ENCODE measurements around the gene GPBP1L1. TPM values are rescaled to one million over a fixed set of nuclear protein-coding genes. Genes with fewer than 3 reads are reported as not detected.
"Not testable (repeated sequence)": the region's sequence is repeated elsewhere in the genome, so short reads cannot be mapped to it uniquely, and the experiment has no call there.

Gene GPBP1L1
- total RNA-seq, 1 donor from 2014 or later: 80.7 TPM

DNA sequence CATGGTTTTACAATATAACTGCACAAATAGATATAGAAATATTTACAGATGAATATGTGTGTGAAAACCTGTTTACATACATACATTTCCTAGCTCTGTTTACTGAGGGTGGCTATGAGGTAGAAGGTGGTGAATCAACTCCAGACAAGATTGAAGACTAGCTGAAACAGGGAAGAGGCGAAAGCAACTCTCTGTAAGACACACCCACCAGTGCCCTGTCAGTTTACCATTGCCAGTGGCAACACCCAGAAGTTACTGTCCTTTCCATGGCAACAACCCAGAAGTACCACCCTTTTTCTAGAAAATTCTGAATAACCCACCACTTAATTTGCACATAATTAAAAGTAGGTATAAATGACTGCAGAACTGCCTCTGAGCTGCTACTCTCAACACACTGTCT is 18.3 kb upstream of the GPBP1L1 start:
- Histone ChIP-seq H3K4me1 (no peaks in the 10 kb centered on the region), H3K27ac (replicated peaks) (no peak overlapping the region), H3K36me3 (peaks cover 21% of the 10 kb centered on the region), H3K4me3 (no peak overlapping the region), H3K27me3 (ENCODE audit: low read depth) (no peaks in the 10 kb centered on the region), H3K9me3 (replicated peaks) (peaks cover 3% of the 10 kb centered on the region)
- TF ChIP-seq, protein P1, sequence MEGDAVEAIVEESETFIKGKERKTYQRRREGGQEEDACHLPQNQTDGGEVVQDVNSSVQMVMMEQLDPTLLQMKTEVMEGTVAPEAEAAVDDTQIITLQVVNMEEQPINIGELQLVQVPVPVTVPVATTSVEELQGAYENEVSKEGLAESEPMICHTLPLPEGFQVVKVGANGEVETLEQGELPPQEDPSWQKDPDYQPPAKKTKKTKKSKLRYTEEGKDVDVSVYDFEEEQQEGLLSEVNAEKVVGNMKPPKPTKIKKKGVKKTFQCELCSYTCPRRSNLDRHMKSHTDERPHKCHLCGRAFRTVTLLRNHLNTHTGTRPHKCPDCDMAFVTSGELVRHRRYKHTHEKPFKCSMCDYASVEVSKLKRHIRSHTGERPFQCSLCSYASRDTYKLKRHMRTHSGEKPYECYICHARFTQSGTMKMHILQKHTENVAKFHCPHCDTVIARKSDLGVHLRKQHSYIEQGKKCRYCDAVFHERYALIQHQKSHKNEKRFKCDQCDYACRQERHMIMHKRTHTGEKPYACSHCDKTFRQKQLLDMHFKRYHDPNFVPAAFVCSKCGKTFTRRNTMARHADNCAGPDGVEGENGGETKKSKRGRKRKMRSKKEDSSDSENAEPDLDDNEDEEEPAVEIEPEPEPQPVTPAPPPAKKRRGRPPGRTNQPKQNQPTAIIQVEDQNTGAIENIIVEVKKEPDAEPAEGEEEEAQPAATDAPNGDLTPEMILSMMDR (IDR thresholded peaks at IDR 0.05; ENCODE audit: borderline replicate concordance): no peak
- intact Hi-C loops (cut with micrococcal nuclease): no loop called here
- no peak for DNase-seq

DNA sequence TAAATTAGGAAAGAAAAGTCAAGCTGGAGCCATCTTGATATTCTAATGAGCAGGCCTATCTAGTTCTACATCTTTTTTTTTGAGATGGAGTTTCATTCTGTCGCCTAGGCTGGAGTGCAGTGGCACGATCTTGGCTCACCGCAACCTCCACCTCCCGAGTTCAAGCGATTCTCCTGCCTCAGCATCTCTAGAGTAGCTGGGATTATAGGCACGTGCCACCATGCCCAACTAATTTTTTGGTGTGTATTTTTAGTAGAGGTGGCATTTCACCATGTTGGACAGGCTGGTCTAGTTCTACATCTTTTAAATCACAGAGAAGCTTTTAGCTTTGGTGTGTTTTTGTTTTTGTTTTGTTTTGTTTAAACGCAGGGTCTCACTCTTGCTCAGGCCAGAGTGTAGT is 8.5 kb upstream of the GPBP1L1 start:
- Histone ChIP-seq H3K27ac (replicated peaks) (no peak overlapping the region), H3K4me3 (no peak overlapping the region), H3K4me1 (no peaks in the 10 kb centered on the region), H3K9me3 (replicated peaks) (no peaks in the 10 kb centered on the region), H3K36me3 (peaks cover 51% of the 10 kb centered on the region), H3K27me3 (ENCODE audit: low read depth) (no peaks in the 10 kb centered on the region)
- intact Hi-C loops (cut with micrococcal nuclease): no loop called here
- DNase-seq: no peak
- TF ChIP-seq, protein P1 (IDR thresholded peaks at IDR 0.05; ENCODE audit: borderline replicate concordance): no peak

DNA sequence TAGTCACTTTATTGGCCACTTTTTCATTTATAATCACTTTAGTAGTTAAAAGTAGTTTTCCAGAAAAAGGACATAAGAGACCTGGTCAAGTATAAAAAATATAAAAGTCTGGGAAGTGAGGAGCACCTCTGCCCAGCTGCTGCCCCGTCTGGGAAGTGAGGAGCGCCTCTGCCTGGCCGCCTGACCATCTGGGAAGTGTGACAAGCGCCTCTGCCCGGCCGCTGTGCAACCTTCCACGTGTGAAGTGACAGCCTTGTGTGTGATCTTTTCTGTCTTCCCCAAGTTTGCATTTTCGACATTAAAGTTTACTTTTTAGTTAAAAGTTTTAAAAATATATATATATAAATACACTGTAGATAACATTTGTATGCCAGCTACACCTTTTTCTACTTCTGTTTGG is 7.5 kb upstream of the GPBP1L1 start:
- H3K9me3 ChIP-seq (replicated peaks); H3K4me3 ChIP-seq; H3K27me3 ChIP-seq (ENCODE audit: low read depth); H3K4me1 ChIP-seq; DNase-seq; intact Hi-C loops (cut with micrococcal nuclease); H3K27ac ChIP-seq (replicated peaks): not testable (repeated sequence)
- peaks cover 51% of the 10 kb centered on the region for H3K36me3 ChIP-seq

DNA sequence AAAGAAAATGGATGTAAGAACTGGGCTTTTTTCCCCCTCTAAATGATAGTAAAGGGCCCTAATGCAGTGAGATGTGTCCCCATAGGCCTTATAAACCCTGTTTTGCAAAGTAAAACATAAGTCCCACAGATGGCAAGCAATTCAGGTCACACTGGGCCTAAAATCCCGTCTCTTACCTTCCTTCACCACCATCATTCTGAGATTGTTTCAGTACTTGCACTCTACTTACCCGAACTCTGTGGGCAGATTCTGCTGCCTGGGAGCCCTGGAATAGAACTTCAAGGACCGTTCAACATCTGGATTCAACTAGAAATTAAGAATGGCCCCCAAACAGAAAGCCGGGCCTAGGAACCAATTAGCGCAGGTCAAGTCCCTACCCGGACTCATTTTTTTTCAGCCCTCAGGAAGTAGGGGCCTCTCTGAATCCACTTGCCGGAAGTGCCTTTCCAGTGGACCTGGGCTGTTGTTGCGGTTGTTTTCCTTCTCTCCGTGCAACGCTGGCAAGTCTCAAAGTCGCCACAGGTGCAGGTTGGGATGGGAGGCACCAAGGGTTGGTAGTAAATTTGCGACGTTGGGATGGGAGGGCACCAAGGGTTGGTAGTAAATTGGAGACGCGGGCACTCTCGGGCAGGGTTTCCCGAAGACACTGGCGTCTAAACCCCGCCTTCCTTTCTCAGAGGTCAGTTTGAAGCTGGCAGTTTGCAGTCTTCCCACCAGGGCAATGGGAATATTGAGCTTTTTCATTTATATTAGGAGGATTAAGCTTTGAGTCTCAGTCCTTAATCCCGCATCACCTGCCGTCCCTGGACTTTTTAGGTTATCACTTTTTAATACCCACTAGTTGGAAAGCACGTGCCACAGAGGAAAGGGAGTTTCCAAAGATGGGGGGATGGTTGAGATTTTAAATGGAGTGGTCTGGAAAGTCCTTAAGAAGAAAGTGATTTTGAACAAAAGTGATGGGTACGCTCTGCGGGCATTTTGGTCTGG is 1.7 kb upstream of the GPBP1L1 start, which contains the start of gene TMEM69:
TMEM69 (plus strand) TSS at position 428 of the 987 bp plus-strand sequence. CDS start 2,888 bp downstream, outside the sequence.
- H3K4me1 ChIP-seq: peaks cover 56% of the 10 kb centered on the region
- intact Hi-C loops (cut with micrococcal nuclease): loop anchor here (10.0 kb wide), 1 partner anchor 103 kb away; the partner anchor contains the start of gene NASP
- peak; percentile 65 for DNase-seq
- peak within 1 kb of the TSS; percentile 95 for H3K4me3 ChIP-seq
- no peaks in the 10 kb centered on the region for H3K27me3 ChIP-seq (ENCODE audit: low read depth)
- H3K36me3 ChIP-seq: peaks cover 7% of the 10 kb centered on the region
- no peaks in the 10 kb centered on the region for H3K9me3 ChIP-seq (replicated peaks)
- H3K27ac ChIP-seq (replicated peaks): peak within 1 kb of the TSS; percentile 98
- TF ChIP-seq, protein P1 (IDR thresholded peaks at IDR 0.05; ENCODE audit: borderline replicate concordance): peak; percentile 31

DNA sequence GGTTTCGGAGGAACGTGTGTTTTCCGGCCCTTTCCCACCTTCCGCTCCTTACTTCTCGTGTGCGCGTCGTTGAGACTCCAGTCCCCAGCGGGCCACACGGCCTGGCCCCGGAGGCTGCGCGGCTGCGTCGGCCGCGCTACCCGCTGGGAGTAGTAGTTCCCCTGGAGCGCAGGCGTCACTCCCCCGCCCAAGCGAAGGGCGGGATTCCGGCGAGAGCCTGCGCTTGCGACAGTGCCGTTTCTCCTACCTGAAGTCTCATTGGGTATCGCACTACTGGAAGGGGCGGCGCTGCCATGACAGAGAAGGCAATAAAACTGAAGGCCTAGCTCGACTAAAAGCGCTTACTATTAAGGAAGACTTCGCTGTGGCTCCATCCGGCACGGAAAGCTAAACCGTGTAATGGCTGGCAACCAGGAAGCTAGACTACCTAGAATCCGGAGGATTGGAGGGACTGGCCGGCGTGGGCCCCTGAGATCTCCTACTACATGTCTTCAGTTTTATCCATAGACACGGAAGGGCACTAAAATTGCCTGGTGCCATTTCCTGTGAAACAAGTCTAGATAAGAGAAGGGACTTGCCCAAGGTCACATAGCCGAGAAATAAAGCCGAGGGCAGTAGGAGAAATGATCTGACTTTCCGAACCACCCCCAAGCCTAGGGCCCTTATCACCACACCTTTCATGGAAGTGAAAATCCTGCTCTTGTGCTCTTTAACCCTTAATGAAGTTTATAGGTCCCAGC is 851 bp upstream of the GPBP1L1 start:
- Histone ChIP-seq H3K36me3 (no peaks in the 10 kb centered on the region), H3K4me3 (peak overlapping the region; percentile 95), H3K9me3 (replicated peaks) (no peaks in the 10 kb centered on the region), H3K27me3 (ENCODE audit: low read depth) (no peaks in the 10 kb centered on the region), H3K27ac (replicated peaks) (peak overlapping the region; percentile 98), H3K4me1 (peaks cover 65% of the 10 kb centered on the region)
- DNase-seq: peak; percentile 98
- intact Hi-C loops (cut with micrococcal nuclease): loop anchor here (10.0 kb wide), 1 partner anchor 102 kb away; the partner anchor contains the start of gene NASP
- TF ChIP-seq, protein P1 (IDR thresholded peaks at IDR 0.05; ENCODE audit: borderline replicate concordance): no peak
